HEK293 (cell line): ENCODE data around the gene PDK2.
A peak's percentile ranks its signal among the peaks of the same experiment; 100 is the strongest.

Experiments used
- CTCF ChIA-PET: fragments of 350-600 bp; formaldehyde crosslinking; extraction: SDS; loops from one replicate; lab custom pipeline; 2021; ENCODE audit warnings: antibody characterized with exemption; lab: Yijun Ruan, JAX
- POLR2A ChIA-PET: fragments of 300-600 bp; formaldehyde crosslinking; extraction: SDS; loops from one replicate; lab custom pipeline; 2020; ENCODE audit warnings: antibody characterized with exemption, inconsistent platforms; lab: Yijun Ruan, JAX
- H3K27ac ChIP-seq: fragments of 200-500 bp; sonication (Bioruptor generic); 2 replicates; pipeline ENCODE4 v1.5.1; 2014; ENCODE audit warnings: low read depth, low read length, control low read depth, inconsistent platforms; ENCODE audit errors: extremely low read depth
- H3K36me3 ChIP-seq, 2 experiments: fragments of 200-500 bp in 1 of 2; sonication (Bioruptor generic) in 1 of 2; 1 replicate in 1 of 2; 2 replicates in 1 of 2; pipeline ENCODE4 v1.5.1; 2014 to 2017; ENCODE audit warnings: inconsistent platforms in 2 of 2, low read length in 2 of 2; ENCODE audit not compliant: control insufficient read depth in 2 of 2, insufficient read depth in 1 of 2
- H3K4me1 ChIP-seq: fragments of 200-500 bp; sonication (Bioruptor generic); 2 replicates; pipeline ENCODE4 v1.5.1; 2014; ENCODE audit warnings: mild to moderate bottlenecking, low read length, inconsistent platforms; ENCODE audit not compliant: control insufficient read depth, insufficient read depth
- H3K4me3 ChIP-seq: 2 replicates; pipeline ENCODE4 v1.5.1; 2011; ENCODE audit warnings: low read depth, mild to moderate bottlenecking, control low read depth, low read length, moderate library complexity
- H3K9me3 ChIP-seq: fragments of 200-500 bp; sonication (Bioruptor generic); 2 replicates; pipeline ENCODE4 v1.5.1; 2014; ENCODE audit warnings: low read depth, low read length, inconsistent platforms; ENCODE audit not compliant: control insufficient read depth, insufficient read depth
- AEBP2 ChIP-seq: fragments of 450-650 bp; formaldehyde crosslinking; IDR thresholded peaks from 2 replicates; pipeline ENCODE4 v1.5.1; 2016; ENCODE audit warnings: missing biosample characterization, missing genetic modification characterization, borderline replicate concordance
- KLF1 ChIP-seq: fragments of 450-650 bp; formaldehyde crosslinking; IDR thresholded peaks from 2 replicates; pipeline ENCODE4 v1.5.1; 2016; ENCODE audit warnings: missing biosample characterization, missing genetic modification characterization
- KLF10 ChIP-seq: fragments of 450-650 bp; IDR thresholded peaks from 2 replicates; pipeline ENCODE4 v1.5.1; 2018; ENCODE audit warnings: missing biosample characterization, mild to moderate bottlenecking, missing genetic modification characterization
- KLF16 ChIP-seq: fragments of 450-650 bp; formaldehyde crosslinking; IDR thresholded peaks from 2 replicates; pipeline ENCODE4 v1.5.1; 2017; ENCODE audit warnings: missing biosample characterization, missing genetic modification characterization
- KLF7 ChIP-seq: fragments of 450-650 bp; formaldehyde crosslinking; IDR thresholded peaks from 2 replicates; pipeline ENCODE4 v1.5.1; 2016; ENCODE audit warnings: missing biosample characterization, missing genetic modification characterization, borderline replicate concordance
- PRDM10 ChIP-seq: fragments of 450-650 bp; formaldehyde crosslinking; IDR thresholded peaks from 2 replicates; pipeline ENCODE4 v1.5.1; 2016; ENCODE audit warnings: missing biosample characterization, missing genetic modification characterization
- SALL2 ChIP-seq: fragments of 450-650 bp; formaldehyde crosslinking; IDR thresholded peaks from 2 replicates; pipeline ENCODE4 v1.5.0; 2017; ENCODE audit warnings: missing biosample characterization, mild to moderate bottlenecking, missing genetic modification characterization, borderline replicate concordance
- SCRT2 ChIP-seq: fragments of 450-650 bp; formaldehyde crosslinking; IDR thresholded peaks from 2 replicates; pipeline ENCODE4 v1.5.1; 2016; ENCODE audit warnings: missing biosample characterization, missing genetic modification characterization
- SETDB1 ChIP-seq: IDR thresholded peaks from one replicate; pipeline ENCODE4 v1.6.1; 2017; ENCODE audit warnings: mild to moderate bottlenecking, low read length, moderate library complexity, mixed read lengths; ENCODE audit not compliant: insufficient read length
- YY1 ChIP-seq: fragments of 450-650 bp; formaldehyde crosslinking; IDR thresholded peaks from 2 replicates; pipeline ENCODE4 v1.5.1; 2018; ENCODE audit warnings: missing biosample characterization, missing genetic modification characterization
- ZBTB17 ChIP-seq: fragments of 450-650 bp; formaldehyde crosslinking; IDR thresholded peaks from 2 replicates; pipeline ENCODE4 v1.5.1; 2016; ENCODE audit warnings: missing biosample characterization, missing genetic modification characterization
- ZBTB26 ChIP-seq: fragments of 450-650 bp; formaldehyde crosslinking; optimal IDR thresholded peaks from 2 replicates; pipeline ENCODE3; 2016; ENCODE audit warnings: missing biosample characterization, mild to moderate bottlenecking, missing genetic modification characterization
- ZBTB48 ChIP-seq: fragments of 450-650 bp; formaldehyde crosslinking; IDR thresholded peaks from 2 replicates; pipeline ENCODE4 v1.5.1; 2016; ENCODE audit warnings: missing biosample characterization, missing genetic modification characterization
- ZBTB6 ChIP-seq: fragments of 450-650 bp; formaldehyde crosslinking; IDR thresholded peaks from 2 replicates; pipeline ENCODE4 v1.5.1; 2017; ENCODE audit warnings: missing biosample characterization, missing genetic modification characterization
- ZNF175 ChIP-seq: fragments of 450-650 bp; formaldehyde crosslinking; IDR thresholded peaks from 2 replicates; pipeline ENCODE4 v1.5.1; 2016; ENCODE audit warnings: missing biosample characterization, missing genetic modification characterization
- ZNF335 ChIP-seq: fragments of 450-650 bp; formaldehyde crosslinking; conservative IDR thresholded peaks from 2 replicates; pipeline ENCODE4 v1.5.1; 2016; ENCODE audit warnings: missing biosample characterization, missing genetic modification characterization
- ZNF354C ChIP-seq: fragments of 450-650 bp; formaldehyde crosslinking; IDR thresholded peaks from 2 replicates; pipeline ENCODE4 v1.5.1; 2016; ENCODE audit warnings: missing biosample characterization, missing genetic modification characterization, low read depth, borderline replicate concordance
- ZNF398 ChIP-seq: fragments of 450-650 bp; formaldehyde crosslinking; IDR thresholded peaks from 2 replicates; pipeline ENCODE4 v1.5.1; 2017; ENCODE audit warnings: missing biosample characterization, missing genetic modification characterization
- ZNF423 ChIP-seq: fragments of 450-650 bp; formaldehyde crosslinking; IDR thresholded peaks from 2 replicates; pipeline ENCODE4 v1.5.1; 2016; ENCODE audit warnings: missing biosample characterization, missing genetic modification characterization
- ZNF560 ChIP-seq: fragments of 450-650 bp; formaldehyde crosslinking; IDR thresholded peaks from 2 replicates; pipeline ENCODE4 v1.5.1; 2017; ENCODE audit warnings: missing biosample characterization, missing genetic modification characterization, borderline replicate concordance
- ZNF624 ChIP-seq: fragments of 450-650 bp; formaldehyde crosslinking; IDR thresholded peaks from 2 replicates; pipeline ENCODE4 v1.5.1; 2017; ENCODE audit warnings: missing biosample characterization, missing genetic modification characterization
- ZNF670 ChIP-seq: fragments of 450-650 bp; formaldehyde crosslinking; IDR thresholded peaks from 2 replicates; pipeline ENCODE4 v1.5.1; 2016; ENCODE audit warnings: missing biosample characterization, missing genetic modification characterization, low read depth
- ZNF701 ChIP-seq: fragments of 450-650 bp; formaldehyde crosslinking; IDR thresholded peaks from 2 replicates; pipeline ENCODE4 v1.5.1; 2016; ENCODE audit warnings: missing biosample characterization, missing genetic modification characterization
- ZNF747 ChIP-seq: fragments of 450-650 bp; formaldehyde crosslinking; IDR thresholded peaks from 2 replicates; pipeline ENCODE4 v1.5.1; 2016; ENCODE audit warnings: missing biosample characterization, missing genetic modification characterization
- ZNF785 ChIP-seq: fragments of 450-650 bp; formaldehyde crosslinking; IDR thresholded peaks from 2 replicates; pipeline ENCODE4 v1.5.1; 2016; ENCODE audit warnings: missing biosample characterization, missing genetic modification characterization
- ZNF792 ChIP-seq: fragments of 450-650 bp; formaldehyde crosslinking; IDR thresholded peaks from 2 replicates; pipeline ENCODE4 v1.5.1; 2016; ENCODE audit warnings: missing biosample characterization, missing genetic modification characterization
- ZXDB ChIP-seq: fragments of 450-650 bp; formaldehyde crosslinking; IDR thresholded peaks from 2 replicates; pipeline ENCODE4 v1.5.1; 2016; ENCODE audit warnings: missing biosample characterization, missing genetic modification characterization

PDK2 gene

GRCh38 chr17:50056217-50056960, 38.8 kb upstream of the PDK2 start (continued):
- peak; percentile 49 for TF ChIP-seq ZNF398
- peak; percentile 61 for TF ChIP-seq ZBTB17 (tag by site-specific recombination)
- TF ChIP-seq KLF1: peak; percentile 57
- TF ChIP-seq ZNF792 (tag by site-specific recombination): no peak
- peak; percentile 52 for TF ChIP-seq YY1
- TF ChIP-seq KLF10 (tag by site-specific recombination): 0 out of 2 replicates have a peak, but pooled peaks have one; percentile 20
- no peak for TF ChIP-seq SETDB1
- no peak for TF ChIP-seq ZNF670
- TF ChIP-seq ZNF785: no peak
- no peak for TF ChIP-seq ZNF175
- TF ChIP-seq ZBTB26 (tag by site-specific recombination): peak; percentile 95
- no peak for TF ChIP-seq ZNF423 (tag by site-specific recombination)
- no peak for TF ChIP-seq ZNF624 (tag by site-specific recombination)
- TF ChIP-seq ZNF747: no peak
- TF ChIP-seq ZNF335 (tag by site-specific recombination): peak; percentile 91
- no peak for TF ChIP-seq AEBP2 (tag by site-specific recombination)
- peak; percentile 52 for TF ChIP-seq SCRT2 (tag by site-specific recombination)

- H3K27ac ChIP-seq: peak overlapping the region; percentile 75; the same call in 1 of the 2 replicates
- H3K9me3 ChIP-seq: no peaks in the 10 kb centered on the region
- ChIA-PET POLR2A (interaction anchor here (1.0 to 2.7 kb wide), 6 partner anchors 8 to 75 kb away, joined by 3 to 13 read pairs (median 6); partner anchors contain the start of gene PDK2), CTCF (interaction anchor here (0.6 to 6.2 kb wide), 18 partner anchors 8 to 815 kb away, joined by 3 to 74 read pairs (median 6); no protein-coding TSS in a partner anchor)
- H3K4me1 ChIP-seq: peaks cover 10% of the 10 kb centered on the region
- no peaks in the 10 kb centered on the region for H3K36me3 ChIP-seq
- peak overlapping the region; percentile 64 for H3K4me3 ChIP-seq
- TF ChIP-seq ZNF560 (no peak), KLF1 (peak; percentile 31), ZNF701 (no peak), KLF7 (tag by site-specific recombination) (peak; percentile 7; the same call in 1 of the 2 replicates), PRDM10 (0 out of 2 replicates have a peak, but pooled peaks have one; percentile 6), ZBTB48 (tag by site-specific recombination) (no peak), ZNF354C (tag by site-specific recombination) (no peak), ZBTB6 (no peak), ZXDB (tag by site-specific recombination) (no peak), SALL2 (tag by site-specific recombination) (no peak), KLF16 (tag by site-specific recombination) (no peak), ZBTB26 (tag by site-specific recombination) (no peak)
Observed at GRCh38 chr17:50056961-50057330, 38.2 kb upstream of the PDK2 start.
